Measurements from ENCODE around the gene MARVELD1.

DNA sequence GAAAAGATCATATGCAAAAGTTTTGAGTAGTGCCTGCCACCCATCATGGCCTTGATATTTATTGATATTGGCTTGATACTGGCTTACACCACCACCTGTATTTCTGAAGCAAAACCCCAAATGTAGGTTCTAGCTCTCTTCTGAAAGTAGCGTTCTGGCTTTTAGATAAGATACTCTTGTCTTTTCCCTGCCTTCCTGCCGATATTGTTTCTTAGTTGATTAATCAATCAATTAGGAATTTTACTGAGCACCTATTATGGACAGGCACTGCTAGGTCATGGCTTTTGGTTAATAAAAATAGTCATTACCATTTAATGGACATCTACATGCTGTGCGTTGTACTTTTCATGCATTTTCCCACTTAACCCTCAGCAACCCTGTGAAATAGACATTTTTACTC, 50.4 kb downstream of the MARVELD1 start:
- TF ChIP-seq, protein P1, sequence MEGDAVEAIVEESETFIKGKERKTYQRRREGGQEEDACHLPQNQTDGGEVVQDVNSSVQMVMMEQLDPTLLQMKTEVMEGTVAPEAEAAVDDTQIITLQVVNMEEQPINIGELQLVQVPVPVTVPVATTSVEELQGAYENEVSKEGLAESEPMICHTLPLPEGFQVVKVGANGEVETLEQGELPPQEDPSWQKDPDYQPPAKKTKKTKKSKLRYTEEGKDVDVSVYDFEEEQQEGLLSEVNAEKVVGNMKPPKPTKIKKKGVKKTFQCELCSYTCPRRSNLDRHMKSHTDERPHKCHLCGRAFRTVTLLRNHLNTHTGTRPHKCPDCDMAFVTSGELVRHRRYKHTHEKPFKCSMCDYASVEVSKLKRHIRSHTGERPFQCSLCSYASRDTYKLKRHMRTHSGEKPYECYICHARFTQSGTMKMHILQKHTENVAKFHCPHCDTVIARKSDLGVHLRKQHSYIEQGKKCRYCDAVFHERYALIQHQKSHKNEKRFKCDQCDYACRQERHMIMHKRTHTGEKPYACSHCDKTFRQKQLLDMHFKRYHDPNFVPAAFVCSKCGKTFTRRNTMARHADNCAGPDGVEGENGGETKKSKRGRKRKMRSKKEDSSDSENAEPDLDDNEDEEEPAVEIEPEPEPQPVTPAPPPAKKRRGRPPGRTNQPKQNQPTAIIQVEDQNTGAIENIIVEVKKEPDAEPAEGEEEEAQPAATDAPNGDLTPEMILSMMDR (IDR thresholded peaks at IDR 0.05), result no peak
- no peak for TF ChIP-seq POLR2A (IDR thresholded peaks at IDR 0.05)

All from testis (tissue), 2 donors.